Activated CD4-positive, alpha-beta T cell treated with anti-CD3 and anti-CD28 coated beads, Interleukin-2, amount 50 U/mL, for 24 hours (primary cell): ENCODE measurements around the gene OBP2A.

ENCODE experiments used
- DNase-seq, 2 donors: peaks; one replicate each; pipeline ENCODE4 v3.0.0-alpha.2; 2020; ENCODE audit warnings: low read depth in 1 of 2, low spot score in 1 of 2

OBP2A gene

GRCh38 chr9:135592331-135592590, 46.3 kb downstream of the OBP2A start:
- no peak for DNase-seq

- no peak for DNase-seq
These were observed 46.7 kb downstream of the OBP2A start for GRCh38 chr9:135592625-135593024.

- DNase-seq: no peak
These were observed 50.3 kb downstream of the OBP2A start for GRCh38 chr9:135596211-135596610.
